Stimulated activated CD4-positive, alpha-beta T cell treated with anti-CD3 and anti-CD28 coated beads, Interleukin-2, amount 100 ng/mL, for 48 hours (primary cell): ENCODE results near the gene CCNI.
"Not testable (repeated sequence)": the region's sequence is repeated elsewhere in the genome, so short reads cannot be mapped to it uniquely, and the experiment has no call there.

Experiments
- DNase-seq, 2 donors: peaks; one replicate each; pipeline ENCODE4 v3.0.0-alpha.2; 2020

The CCNI gene

GRCh38 chr4:77037168-77037567 is 38.6 kb downstream of the CCNI start:
- DNase-seq = not testable (repeated sequence)

DNA sequence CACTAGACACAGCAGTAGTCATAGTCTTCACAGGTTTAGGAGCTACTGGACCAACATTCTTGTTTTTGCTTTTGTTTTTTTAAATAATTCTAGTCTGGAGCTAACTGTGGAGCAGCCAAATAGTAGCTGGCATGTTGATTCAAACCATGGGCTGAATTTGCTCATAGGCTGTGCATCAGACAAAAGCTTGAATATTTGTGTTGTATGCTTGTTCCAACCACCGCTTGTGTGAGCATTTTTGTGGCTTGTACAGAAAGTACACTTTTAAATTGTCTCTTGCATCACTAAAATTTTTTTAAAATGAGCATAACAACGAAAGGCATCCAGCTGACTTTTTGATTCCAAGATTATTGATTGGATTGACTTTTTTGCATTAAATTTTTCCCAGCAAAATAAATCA is 39.6 kb downstream of the CCNI start:
- no peak for DNase-seq

DNA sequence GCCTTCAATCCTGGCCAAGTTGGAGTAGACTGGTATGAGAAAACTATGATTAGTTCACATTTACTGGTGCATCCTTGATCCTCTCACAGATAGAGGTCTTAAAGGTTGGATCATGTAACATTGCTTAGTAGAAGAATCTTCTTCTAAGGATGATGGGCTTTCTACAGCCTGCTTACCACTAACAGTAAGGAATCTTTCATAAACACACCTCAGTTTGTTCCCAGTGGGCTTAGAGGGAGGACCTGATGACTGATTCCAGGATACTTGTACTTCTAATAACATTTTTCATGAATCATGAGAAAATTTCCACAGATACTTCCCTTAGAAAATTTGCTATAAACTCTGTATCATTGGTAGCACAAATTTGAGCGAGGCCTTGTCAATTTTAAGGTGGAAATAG is 40.6 kb downstream of the CCNI start:
- DNase-seq = no peak

DNA sequence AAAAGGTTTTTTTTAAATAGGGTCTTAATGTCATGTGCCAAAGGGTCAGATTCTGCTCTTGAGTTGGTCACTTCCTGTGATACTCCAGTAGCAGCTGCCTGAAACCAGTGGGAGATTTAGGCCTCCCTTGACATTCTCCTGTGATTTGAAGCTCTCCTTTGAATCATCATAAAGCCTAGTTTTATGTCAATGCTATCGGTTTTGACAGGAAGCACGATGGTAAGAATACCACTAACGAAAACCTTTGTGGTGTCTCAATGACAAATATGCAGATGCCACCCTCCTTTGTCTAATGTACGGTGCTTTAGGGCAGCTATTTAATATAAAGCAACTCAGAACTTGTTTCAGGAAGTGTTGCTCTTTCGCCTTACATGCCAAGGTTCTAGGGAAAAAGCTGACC is 44.2 kb downstream of the CCNI start:
- no peak for DNase-seq

DNA sequence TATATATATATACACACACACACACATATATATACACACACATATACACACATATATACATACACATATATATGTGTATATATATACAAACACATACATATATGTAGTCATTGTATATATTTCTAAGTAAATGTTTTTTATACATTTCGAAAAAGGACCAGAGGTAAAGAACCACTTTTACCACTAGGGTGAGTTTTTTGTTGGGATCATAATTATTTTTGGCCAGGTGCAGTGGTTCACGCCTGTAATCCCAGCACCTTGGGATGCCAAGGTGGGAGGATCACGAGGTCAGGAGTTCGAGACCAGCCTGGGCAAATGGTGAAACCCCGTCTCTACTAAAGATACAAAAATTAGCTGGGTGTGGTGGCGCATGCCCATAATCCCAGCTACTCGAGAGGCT is 46.0 kb downstream of the CCNI start:
- not testable (repeated sequence) for DNase-seq

- no peak for DNase-seq
Observed at GRCh38 chr4:77028246-77028645, 47.5 kb downstream of the CCNI start.

- DNase-seq = no peak
Observed at GRCh38 chr4:77026322-77026704, 49.5 kb downstream of the CCNI start.

GRCh38 chr4:77025643-77026321 is 50.0 kb downstream of the CCNI start:
- DNase-seq = no peak

DNA sequence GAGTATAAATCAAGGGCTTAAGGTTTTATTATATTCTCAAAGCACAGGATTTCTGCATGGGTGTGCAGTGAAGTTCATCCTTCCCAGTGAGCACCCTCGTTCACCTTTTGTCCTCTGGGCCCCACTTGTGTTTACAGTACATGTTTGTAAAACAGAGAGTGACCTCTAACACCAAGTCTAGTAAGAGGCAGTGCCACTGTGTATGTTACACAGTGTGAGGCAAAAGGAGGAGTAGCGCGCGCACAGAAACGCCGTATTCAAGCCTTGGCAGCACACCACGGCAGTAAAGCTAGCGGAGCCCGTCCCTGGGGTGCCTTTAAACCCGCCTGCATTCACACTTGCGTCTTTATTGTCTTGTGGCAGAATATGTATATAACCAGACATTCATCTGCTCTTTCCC is 51.9 kb downstream of the CCNI start:
- DNase-seq = no peak

DNA sequence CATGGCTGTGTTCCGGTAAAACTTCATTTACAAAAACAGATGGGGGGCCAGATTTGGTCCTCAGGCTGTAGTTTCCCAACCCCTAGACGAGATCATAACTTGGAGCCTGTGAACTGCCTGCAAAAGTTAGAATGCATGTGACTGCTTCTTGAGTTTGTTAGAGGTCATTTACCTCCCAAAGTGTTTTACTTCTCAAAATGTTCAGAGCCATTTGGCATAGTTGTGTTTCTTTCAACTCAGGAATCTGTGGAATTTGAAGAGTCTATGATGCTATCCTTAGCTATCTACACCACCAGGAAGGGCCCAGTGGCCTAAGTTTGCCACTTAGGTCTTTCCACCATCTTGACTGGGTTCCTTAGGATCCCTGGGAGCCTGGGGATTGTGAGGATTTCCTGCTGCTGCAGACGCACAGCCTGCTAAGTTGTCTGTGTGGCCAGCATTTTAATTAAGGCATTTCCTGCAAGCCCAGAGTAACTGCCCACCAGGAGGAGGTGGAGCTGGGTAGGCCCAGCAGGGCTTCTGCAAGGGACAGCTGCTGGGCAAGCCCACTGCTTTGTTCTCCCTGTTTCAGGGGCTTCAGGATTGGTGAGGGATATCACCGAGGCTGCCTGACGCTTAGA is 53.1 kb downstream of the CCNI start:
- no peak for DNase-seq

GRCh38 chr4:77021614-77022089 is 54.1 kb downstream of the CCNI start:
- no peak for DNase-seq

GRCh38 chr4:77020017-77020416 is 55.8 kb downstream of the CCNI start:
- no peak for DNase-seq

DNA sequence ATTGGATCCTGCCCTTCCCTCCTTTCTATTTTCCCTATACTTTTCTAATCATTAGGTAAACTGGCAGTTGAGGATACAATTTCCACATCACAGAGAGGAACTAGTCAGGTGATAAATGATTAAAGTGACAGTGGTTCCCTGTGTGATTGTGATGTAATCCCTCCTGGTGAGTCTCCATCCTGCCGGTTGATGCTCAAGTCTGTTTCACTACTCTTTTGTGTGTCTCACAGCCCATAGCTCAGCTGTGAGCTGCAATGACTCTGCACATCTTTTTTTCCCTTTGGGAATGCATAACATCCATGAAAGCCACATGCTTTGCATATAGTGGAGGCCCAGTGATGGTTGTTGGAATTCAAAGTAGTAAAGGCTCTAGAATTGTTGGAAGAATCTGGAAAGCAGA is 60.4 kb downstream of the CCNI start:
- DNase-seq = no peak

DNA sequence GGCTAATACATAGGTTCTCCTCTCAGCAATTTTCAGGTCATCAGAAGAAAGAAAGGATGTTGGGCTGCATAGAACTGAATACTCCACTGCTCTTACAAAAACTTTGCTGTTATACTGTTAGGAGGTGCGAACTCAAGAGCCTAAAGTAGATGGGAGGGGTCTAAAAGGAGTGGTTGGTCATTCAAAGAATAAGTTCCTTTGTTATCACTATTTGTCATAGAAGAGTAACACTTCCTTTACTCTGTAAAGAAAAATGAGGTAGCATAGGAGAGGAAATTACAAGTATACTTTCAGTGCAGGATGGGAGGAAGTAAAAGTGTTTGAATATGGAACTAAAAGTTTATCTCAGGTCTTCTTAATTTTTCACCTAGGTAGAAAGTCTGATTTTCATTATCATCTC is 61.5 kb downstream of the CCNI start:
- no peak for DNase-seq

- no peak for DNase-seq
Observed at GRCh38 chr4:77012726-77013125, 63.1 kb downstream of the CCNI start.

DNA sequence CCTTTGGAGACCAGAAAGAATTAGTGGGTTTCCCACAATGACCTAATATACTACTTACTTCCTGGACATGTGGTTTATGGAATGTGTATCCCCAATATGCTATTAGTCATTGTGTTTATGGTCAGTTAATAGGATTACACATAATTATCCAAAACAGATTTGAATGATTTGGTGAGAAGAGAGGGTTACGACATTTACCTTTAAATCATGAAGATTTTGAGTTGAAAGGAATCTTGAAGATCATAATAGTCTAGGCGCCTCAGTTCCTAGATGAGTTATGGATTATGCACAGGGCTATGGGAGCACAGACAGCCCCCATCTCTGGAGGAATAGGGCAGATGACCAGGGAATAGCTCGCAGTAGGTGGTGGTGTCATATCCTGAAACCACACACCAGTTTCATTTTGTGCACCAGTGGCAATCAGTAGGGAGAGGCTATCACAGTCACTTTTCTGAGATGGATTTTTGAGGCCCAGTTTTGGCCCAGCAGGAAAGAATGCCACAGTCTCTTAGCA is 64.9 kb downstream of the CCNI start:
- no peak for DNase-seq

GRCh38 chr4:77009511-77010115 is 66.2 kb downstream of the CCNI start:
- no peak for DNase-seq

GRCh38 chr4:77007358-77008230 is 68.2 kb downstream of the CCNI start:
- no peak for DNase-seq

GRCh38 chr4:77006753-77007353 is 68.9 kb downstream of the CCNI start:
- DNase-seq = no peak

- DNase-seq = no peak
Observed at GRCh38 chr4:77003400-77003799, 72.4 kb downstream of the CCNI start.

DNA sequence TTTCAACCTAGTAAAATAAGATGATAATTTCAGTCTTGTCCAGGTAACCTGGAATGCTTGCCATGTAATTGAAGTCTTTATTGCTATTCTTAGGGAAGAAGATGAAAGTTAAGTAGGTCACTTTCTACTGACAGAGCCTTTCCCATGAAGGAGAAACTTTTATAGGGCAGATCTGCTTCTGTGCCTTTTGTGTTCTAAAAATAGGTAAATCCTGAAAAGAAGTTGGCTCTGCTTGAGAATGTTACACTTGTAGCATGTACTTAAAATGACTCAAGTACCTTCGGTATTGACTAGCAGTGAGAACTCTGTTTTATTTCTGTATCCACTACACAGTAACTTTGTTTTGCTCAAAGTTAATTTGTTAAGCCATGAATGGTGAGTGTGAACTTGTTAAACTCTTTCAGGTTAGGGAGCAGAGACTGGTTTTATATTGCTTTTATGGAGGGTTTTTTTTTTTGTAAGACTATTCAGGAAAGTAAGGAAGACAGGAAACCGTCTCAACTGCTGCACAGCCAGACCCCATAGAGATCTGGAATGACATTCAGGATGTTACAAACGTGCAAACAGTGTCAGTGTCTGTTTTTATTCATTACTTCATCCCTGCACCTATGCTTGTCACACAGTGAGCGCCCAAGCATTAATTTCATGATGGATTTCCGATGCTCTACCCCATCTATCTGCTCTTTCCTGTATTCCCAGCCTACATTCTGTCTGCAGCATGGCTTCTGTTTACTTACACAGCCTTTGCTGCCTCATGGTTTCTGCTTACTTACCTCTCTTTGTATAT is 73.3 kb downstream of the CCNI start:
- DNase-seq = no peak

DNA sequence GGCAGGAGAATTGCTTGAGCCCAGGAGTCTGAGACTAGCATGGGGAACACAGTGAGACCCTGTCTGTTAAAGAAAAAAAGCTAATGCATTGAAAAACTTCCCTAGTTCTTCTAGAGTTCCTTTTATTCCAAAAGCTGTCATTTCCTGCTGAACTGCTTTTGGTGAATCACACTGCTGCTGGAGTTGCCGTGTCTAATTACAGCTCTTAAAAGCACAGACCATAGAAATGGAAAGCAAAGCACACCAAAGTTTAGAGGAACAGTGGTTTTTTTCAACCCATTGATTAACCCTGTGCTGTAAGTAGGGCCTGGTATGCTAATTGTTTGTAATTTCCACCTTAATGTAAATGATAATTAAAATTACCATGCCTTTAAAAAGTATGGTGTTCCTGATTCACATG is 73.9 kb downstream of the CCNI start:
- no peak for DNase-seq
